ENCODE measurements around the gene MAB21L1.

Gene MAB21L1

DNA sequence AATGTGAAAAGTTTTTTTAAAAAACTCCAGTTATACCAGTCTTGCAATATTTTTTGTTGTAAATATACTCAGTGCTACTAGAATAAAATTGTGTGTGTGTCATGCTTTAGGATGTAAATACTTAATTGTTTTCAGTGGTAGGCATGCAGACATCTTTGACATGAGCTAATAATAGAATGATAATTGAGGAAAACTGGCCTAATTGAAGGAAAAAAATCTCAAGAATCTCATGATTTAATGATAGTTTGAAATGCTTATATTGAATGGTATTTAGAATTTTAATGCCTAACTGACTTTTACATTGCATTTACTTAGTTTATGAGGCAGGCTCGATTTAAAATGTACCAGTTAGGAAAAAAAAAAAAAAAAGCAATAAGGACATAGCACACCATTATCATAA lies 3.2 kb upstream of the MAB21L1 start:
- no peak for DNase-seq (ENCODE audit: low read depth)

DNA sequence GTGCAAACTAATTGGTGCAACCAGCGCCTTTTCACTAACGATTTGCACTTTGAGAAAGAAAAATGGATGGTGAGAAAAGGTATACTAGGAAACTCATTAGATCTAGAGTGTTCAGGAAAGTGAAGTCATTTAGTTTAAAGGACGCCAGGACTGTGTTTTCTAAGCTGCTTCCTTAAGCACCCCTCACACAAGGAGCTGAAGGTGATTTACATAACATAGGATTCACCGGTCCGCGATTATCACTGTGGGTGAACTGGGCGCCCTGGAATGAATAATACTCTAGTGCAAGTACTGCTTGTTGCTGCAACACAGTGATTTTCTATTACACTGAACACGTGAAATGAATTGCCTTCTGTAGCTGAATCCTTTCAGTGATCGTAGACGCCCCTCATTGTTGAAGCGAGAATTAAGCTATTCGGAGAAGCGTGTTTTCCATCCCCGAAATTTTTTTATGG lies 2.6 kb upstream of the MAB21L1 start:
- DNase-seq (ENCODE audit: low read depth) = no peak

GRCh38 chr13:35478271-35479037 lies 2.0 kb upstream of the MAB21L1 start:
- no peak for DNase-seq (ENCODE audit: low read depth)

DNA sequence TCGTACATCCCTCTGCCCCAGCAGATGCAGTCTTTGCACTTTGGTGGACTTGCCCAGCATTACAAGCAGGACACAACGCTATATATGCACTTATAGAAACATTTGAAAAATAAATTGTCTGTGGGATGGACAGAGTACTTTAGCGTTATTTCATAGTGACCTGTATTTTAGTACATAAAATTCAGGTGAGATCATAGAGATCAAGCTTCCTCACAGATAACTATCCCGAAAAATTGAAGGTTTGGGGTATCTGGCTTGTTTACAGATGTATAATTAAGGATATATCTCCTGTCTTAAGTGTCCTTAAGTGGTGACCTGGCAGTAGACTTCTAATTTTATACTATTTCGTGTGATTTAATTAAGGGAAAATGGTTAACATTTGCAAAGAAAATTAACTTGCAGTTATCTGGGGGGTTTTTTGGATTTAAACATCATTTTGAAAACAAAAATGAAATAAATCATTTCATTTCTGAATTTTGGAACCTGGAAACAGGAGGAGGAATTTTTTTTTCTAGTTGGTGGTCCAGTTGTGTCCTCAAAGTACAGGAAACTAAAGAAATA lies 977 bp upstream of the MAB21L1 start:
- no peak for DNase-seq (ENCODE audit: low read depth)

DNA sequence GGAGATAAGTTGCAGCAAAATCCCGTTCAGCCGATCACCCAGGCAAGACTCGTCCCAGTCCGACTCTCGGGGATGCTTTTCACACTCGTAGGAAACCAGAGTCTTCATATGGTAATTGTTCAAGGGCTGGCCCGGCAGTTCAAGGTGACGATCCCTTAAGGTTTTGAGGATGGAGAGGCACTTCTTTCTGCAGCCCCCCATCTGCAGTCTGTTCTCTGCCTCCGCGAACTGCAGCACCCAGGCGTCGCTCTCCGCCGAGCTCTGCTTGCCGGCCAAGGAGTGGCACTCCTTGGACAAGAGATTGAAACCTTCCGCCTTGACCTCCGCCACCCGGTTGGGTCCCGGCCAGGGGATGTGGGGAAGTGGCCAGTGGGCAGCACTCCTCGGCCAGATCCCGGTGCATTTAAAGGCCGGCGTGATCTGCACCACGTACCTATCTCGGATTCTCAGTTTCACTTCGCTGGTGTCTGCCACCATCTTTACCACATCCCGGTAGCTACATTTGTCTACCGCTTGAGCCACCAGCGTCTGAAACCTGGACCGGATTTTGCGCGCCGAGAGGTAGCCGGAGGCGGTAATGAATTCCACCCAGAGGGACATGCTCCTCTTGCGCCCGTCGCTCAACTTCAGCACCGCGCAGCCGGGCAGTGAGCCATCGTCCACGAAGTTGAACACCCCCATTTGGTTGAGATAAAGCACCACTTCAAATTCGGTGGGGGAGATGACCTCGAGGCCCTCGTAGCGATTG lies 1.1 kb downstream of the MAB21L1 start:
- DNase-seq (ENCODE audit: low read depth) = no peak

GRCh38 chr13:35474496-35475211 lies 1.8 kb downstream of the MAB21L1 start:
- DNase-seq (ENCODE audit: low read depth) = no peak

DNA sequence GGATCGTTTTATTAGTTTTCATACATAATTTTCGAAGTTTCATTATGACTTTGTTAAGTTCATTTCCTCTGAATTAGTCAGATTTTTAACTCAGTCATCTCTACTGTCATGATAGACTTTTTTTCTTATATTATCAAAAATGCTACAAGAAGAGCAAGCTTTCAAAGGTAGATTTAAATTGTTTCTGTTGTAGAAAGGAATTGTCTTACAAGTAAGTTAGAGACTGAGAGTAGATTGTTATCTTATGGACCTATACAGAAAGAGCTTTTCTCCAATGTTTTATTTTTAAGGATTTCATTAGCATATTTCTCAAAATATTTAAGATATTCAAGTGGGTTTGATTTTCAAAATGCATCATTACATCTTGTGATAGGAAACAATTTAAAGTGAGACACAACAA lies 2.7 kb downstream of the MAB21L1 start:
- DNase-seq (ENCODE audit: low read depth) = no peak

DNA sequence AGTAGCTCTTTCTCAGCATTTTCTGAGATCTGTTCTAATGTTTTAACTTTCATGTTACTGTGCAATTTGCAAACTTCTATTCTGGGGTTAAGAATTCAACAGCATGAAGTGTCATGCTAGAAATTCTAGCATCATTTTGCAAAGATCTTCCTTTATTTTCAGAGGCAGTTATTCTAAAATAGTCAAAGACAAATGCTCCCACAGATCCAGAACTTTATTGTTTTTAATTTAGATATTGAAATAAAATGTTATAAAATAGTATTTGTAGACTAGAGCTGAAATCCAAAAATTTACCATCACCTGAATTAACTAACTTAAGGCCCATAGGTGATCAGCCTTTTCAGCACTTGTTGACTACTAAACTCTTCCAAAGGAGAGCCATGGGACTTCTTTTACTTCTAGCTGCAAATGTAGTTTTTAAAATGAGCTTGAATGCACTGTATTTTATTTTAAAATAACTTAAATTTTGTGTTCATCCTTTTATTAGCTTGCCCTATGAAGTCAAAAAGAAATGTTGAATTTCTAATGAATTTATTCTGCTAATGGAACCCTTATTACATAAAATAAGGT lies 3.2 kb downstream of the MAB21L1 start:
- no peak for DNase-seq (ENCODE audit: low read depth)

- DNase-seq (ENCODE audit: low read depth) = no peak
Measured at GRCh38 chr13:35472323-35472881, 4.1 kb downstream of the MAB21L1 start.

- DNase-seq (ENCODE audit: low read depth) = no peak
Measured at GRCh38 chr13:35471706-35472322, 4.7 kb downstream of the MAB21L1 start.

- no peak for DNase-seq (ENCODE audit: low read depth)
Measured at GRCh38 chr13:35470671-35471661, 5.5 kb downstream of the MAB21L1 start.

- DNase-seq (ENCODE audit: low read depth) = no peak
Measured at GRCh38 chr13:35469806-35470525, 6.5 kb downstream of the MAB21L1 start.

DNA sequence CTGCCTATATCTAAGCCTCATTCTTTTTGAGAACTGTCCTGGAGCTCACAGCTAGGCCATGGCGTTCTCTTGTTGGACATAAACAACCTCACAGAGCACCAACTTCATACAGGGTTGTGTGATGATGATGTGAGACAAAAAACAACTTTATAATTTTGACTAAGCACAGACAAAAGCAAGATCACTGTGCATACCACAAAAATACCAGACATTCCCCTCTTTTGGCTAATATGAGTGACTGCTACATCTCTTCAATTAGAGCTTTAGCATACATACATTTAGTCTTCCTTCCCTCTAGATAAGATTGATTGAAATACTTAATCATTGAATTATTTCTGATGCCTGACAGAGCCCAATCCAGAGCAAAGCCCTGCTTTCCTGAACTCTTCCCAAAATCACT lies 8.3 kb downstream of the MAB21L1 start:
- DNase-seq (ENCODE audit: low read depth) = no peak

DNA sequence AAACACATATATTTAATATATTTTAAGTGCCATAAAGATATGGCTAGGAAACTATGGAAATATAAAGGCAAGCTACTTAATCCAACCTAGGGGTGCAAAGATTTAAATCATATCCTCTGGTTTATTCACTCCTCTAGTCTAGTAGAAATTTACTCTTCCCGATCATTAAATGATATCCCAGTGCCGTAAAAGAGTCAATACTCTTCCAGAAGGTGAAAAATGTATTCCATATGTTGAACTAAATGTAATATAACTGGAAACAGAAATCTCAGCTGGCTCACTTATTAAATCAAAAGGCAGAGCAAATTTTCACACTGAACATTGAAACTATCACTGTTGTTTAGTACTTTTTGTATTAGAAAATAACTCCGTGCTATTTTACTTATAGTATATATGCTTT lies 11.1 kb downstream of the MAB21L1 start:
- DNase-seq (ENCODE audit: low read depth) = no peak

- no peak for DNase-seq (ENCODE audit: low read depth)
Measured at GRCh38 chr13:35460061-35460460, 16.4 kb downstream of the MAB21L1 start.

DNA sequence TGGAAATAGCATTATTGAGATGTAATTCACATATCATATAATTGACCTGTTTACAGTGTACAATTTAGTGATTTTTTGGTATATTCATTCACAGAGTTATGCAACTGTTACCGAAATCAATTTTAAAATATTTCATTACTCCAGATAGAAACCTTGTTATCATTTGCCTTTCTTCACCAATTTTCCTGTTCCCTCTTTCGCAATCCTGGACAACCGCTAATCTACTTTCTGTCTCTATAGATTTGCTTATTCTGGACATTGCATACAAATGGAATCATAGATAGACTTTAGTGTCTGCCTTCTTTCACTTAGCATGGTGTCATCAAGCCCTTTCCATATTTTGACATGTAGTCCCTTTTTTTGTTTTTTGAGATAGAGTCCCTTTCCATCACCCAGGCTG lies 19.2 kb downstream of the MAB21L1 start:
- no peak for DNase-seq (ENCODE audit: low read depth)

- DNase-seq (ENCODE audit: low read depth) = no peak
Measured at GRCh38 chr13:35455022-35455421, 21.5 kb downstream of the MAB21L1 start.

DNA sequence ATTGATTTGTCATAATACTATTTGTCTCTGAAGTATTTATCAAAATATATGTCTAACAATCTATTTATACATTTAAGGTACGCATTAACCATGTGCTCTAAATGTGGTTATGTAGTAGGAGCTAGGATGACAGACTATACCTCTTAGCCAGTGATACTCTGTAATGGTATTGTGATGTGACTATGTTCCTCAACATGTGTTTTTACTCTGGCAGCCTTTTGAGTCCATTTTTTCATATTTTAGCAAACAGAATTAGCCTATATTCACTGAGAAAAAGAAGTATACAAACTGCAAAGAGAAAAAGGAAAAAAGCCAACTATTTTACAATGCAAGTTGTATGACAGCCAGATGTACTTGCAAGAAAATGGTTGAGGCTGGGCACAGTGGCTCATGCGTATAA lies 26.7 kb downstream of the MAB21L1 start:
- no peak for DNase-seq (ENCODE audit: low read depth)

DNA sequence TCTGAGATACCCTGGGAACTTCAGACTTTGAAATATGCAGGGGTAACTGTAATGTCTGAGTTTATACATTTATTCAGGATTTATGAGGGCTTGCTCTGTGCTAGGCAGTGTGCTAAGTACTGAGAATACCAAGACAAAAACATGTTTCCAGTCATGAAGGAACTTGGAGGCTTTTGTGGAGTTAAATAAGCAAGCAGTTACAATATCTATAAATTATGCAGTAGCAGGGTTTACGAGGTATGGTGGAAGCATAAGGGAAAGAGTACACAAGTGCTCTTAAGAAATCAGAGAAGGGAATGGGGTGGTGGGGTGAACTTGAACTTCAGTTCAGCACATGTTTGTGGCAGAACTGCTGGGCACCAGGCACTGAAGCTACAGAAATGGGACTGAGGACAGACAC lies 28.0 kb downstream of the MAB21L1 start:
- no peak for DNase-seq (ENCODE audit: low read depth)

All from activated T-cell treated with anti-CD3 and anti-CD28 coated beads for 1 hour (primary cell).